T-helper 22 cell (primary cell): ENCODE results near the gene ACIN1.

Source experiments
- DNase-seq: peaks from one replicate; pipeline ENCODE4 v3.0.0-alpha.2; 2020; ENCODE audit warnings: low read depth

ACIN1 gene, protein sequence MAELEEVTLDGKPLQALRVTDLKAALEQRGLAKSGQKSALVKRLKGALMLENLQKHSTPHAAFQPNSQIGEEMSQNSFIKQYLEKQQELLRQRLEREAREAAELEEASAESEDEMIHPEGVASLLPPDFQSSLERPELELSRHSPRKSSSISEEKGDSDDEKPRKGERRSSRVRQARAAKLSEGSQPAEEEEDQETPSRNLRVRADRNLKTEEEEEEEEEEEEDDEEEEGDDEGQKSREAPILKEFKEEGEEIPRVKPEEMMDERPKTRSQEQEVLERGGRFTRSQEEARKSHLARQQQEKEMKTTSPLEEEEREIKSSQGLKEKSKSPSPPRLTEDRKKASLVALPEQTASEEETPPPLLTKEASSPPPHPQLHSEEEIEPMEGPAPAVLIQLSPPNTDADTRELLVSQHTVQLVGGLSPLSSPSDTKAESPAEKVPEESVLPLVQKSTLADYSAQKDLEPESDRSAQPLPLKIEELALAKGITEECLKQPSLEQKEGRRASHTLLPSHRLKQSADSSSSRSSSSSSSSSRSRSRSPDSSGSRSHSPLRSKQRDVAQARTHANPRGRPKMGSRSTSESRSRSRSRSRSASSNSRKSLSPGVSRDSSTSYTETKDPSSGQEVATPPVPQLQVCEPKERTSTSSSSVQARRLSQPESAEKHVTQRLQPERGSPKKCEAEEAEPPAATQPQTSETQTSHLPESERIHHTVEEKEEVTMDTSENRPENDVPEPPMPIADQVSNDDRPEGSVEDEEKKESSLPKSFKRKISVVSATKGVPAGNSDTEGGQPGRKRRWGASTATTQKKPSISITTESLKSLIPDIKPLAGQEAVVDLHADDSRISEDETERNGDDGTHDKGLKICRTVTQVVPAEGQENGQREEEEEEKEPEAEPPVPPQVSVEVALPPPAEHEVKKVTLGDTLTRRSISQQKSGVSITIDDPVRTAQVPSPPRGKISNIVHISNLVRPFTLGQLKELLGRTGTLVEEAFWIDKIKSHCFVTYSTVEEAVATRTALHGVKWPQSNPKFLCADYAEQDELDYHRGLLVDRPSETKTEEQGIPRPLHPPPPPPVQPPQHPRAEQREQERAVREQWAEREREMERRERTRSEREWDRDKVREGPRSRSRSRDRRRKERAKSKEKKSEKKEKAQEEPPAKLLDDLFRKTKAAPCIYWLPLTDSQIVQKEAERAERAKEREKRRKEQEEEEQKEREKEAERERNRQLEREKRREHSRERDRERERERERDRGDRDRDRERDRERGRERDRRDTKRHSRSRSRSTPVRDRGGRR

DNA sequence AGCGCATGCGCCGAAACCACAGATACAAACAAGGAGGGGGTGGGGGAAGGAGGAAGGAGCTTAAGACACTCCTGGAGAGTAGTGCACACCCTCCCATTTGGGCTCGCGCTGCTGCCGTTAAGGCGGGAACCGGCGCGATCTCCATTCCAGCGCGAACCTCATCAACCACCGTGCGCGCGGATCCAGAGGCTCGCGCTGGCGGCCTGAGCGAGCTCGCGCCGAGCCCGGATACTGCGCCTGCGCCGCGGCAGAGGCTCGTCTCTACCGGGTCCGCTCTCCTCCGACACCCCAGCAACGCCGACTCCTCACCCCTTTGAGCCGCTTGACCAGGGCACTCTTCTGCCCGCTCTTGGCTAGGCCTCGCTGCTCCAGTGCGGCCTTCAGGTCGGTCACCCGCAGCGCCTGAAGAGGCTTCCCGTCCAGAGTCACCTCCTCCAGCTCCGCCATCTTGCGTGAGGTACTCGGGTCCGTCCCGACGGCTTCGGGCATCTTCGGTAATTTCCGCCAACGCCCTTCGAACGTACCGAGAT lies at the start of gene ACIN1:
TSS of gene ACIN1 (minus strand) at position 471 of the 530 bp plus-strand sequence. CDS start at position 447, 24 bp downstream.
- peak; percentile 57 for DNase-seq

DNA sequence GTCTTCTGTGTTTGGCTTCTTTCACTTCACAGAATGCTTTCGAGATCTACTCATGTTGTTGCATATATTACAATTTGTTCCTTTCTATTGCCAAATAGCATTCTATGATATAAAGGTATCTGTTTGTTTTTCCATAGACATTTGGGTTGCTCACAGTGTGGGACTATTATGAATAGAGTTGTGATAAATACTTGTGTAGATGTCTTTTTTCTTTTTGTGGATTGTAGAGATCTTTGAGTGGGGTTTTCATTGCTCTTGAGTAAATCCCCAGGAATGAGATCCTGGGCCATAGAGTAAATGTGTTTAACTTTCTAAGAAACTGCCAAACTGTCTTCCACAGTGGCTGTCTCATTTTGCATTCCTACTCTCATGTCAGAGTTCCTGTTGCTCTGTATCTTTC lies 49.0 kb upstream of the ACIN1 start:
- no peak for DNase-seq

DNA sequence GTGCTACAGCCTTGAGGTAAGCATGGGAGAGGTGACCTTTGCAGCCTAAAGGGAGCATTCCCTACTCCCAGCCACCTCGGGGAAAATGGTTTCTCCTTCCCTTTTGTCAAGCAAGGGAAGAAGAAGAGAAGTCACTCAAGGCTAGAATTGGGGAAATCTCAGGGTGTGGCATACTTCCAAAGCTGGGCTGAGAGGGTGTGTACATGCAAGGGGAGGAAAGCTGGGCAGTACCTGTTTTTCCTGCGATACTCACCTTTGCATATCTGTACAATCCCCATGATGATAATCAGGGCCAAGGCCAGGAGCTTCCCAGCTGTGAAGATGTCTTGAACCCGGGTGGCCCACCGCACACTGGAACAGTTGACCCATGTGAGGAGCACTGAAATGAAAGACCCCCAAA lies 47.9 kb upstream of the ACIN1 start:
- no peak for DNase-seq

DNA sequence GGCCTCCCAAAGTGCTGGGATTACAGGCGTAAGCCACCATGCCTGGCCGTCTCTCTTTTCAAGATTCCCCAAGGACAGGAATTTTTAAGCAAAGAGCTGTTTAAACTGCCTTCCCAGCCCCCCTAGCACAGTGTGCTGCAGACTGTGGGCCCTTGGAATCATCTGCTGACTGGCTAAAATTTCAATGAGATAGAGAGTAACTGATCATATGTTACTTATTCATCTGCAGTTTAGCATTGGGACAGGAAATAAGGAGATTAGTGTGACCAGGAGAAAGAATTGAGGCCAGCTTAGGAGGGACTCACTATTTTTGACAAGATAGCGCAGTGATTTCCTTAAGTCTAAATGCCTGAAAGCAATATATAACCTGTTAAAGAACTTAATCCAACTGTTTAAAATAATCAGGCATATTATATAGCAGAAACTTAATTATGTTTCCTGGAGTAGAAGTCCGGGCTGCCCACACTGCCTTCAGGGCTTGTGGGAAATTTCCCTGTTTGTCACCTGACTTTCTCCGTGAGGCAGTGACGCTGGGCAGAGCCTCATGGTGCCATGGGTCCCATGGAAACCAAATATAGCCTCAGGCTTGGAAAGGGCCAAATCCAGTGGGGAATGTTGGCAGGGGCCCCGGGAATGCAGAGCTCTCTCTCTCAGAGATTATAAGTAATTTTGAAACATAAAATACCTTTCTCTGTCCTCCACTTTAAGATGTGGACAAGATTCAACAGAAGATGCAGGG lies 46.9 kb upstream of the ACIN1 start:
- DNase-seq: no peak

DNA sequence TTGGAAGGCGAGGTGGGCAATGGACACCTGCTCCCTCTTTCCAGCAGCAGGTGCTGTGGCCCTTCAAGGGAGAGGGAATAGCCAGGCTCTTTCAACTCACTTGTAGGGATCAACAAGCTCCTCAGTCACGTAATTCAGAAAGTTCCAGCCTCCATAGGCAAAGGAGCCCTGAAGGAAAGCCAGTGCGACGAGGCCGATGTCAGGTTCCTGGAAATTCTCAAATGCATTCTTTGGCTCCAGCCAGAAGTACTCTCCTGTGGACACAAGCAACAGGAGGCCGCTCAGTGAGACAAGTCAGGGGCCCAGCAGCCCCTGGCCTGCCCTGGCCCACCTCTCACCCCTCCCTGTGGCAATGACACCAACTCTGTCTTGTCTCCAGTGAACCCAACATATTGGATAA lies 45.4 kb upstream of the ACIN1 start:
- no peak for DNase-seq

DNA sequence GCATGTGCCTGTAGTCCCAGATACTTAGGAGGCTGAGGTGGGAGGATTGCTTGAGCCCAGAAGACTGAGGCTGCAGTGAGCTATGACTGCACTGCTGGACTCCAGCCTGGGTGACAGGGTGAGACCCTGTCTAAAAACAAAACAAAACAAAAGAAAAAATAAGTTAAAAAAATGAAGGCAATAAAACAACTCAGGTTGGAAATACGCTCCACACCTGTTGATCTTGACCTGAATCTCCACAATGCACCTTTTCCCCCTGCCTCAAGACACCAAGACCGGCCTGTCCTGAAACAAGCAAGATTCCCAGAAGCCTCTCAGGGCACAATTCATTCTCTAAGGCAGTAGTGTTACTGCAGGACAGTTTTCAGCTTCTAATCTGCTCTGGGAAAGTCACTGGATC lies 44.9 kb upstream of the ACIN1 start:
- no peak for DNase-seq

DNA sequence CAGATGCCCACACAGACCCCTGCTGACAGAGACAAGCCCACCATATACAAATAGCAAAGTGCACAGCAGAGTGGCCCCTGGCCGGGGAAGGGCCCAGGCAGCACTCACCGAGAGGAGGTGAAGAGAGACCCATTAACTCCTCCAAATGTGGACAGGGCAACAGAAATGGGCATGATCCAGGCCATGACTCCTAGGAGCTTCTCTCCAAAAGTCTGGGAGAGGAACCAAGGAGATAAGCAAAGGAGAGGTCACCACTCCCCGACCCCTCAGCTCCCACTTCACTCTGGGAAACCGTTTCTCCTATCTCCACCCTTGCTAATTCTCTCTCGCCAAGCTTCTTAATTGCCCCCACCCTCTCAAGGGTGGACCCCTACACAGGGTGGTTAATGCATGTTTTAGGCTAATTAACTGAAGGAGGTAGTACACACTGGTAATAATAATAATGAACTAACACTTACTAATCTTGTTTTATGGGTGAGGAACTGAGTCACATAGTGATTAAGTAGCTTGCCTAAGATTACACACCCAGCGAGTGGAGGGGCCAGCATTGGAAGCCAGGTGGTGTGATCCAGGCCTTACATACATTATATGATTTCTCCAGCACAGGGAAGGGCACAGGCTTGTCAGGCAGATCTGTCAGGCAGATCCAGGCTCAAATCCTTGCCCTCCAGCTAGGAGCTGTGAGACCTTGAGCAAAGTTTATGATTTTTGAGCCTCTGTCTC lies 43.0 kb upstream of the ACIN1 start:
- DNase-seq: no peak

DNA sequence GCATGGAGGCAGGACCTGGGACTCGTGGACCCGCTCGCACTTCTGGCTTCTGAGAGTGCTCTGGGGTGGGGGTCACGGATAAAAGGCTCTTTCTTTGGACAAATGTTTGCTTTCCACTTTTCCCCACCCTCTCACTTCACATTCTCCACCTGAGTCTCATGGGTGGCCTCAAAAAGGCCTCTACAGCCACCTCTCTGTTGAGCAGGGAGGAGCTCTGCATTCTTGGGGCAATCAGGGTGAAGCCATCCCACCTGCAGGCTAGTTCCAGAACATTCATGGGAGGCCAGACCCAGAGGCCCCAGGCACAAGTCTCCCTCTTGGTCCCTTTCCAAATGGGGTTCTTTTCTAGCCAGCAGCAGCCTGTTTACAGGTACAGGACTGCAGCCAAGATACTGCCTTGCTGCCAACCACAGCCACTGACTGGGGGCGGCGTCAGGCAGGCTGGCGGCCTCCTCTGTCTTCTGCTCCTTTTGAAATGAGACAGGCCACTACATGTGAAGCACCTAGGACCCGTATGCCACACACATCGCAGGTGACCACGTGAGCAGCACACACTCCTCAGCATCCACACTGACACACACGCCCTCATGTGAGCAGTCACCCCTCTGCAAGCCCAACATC lies 42.4 kb upstream of the ACIN1 start:
- DNase-seq: no peak

DNA sequence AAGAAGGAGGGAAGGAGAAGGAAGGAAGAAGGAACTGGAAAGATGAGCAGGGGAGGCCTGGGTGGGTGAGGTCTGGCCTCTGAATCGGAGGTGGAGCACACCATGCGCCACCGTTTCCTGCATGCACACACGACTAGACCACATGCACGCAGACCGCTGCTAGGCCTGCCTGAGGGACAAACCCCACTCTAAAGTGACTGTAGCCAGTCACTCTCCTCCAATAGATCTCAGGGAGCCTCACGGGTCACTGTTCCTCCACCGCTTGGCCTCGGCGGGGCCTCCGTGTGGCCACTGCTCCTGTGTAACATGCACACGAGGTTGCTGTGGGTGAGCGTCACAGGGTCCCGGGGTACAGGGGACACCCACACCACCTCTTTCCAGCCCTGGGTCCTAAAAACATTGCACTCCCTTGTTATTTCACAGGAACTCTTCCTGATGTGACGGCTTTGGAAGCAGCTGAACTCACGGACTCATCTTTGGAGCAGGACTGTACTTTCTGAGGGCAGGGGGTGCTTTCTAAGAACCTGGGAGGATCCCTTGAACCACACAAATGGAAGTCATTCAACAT lies 41.7 kb upstream of the ACIN1 start:
- DNase-seq: no peak

DNA sequence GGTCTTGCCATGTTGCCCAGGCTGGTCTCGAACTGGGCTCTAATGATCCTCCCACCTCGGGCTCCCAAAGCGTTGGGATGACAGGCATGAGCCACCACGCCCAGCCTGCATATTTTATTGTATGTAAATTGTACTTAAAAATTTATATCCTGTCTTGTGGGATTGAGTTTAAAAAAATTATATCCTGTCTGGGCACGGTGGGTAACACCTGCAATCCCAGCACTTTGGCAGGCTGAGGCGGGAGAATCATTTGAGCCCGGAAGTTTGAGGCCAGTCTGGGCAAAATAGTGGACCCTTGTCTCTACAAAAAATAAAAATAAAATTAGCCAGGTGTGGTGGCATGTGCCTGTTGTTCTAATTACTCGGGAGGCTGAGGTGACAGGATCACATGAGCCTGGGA lies 38.0 kb upstream of the ACIN1 start:
- DNase-seq: no peak

DNA sequence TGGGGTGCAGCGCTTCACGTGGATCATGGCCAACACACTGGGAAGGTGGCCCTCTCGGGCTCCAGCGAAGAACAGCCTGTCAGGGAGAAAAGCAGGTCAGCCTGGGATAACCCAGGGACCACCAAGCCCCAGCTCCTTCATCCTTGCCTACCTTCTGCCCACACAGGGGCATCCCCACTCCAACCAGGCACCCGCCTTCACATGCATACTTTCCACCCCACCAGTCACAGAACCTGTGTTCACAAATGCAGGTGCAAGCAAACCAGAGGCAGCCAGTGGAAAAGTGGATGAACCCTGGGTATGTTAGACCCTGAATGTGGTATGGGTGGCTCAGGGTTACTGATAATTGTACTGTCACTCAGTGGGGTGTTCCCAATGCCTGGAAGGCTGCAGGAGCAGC lies 36.5 kb upstream of the ACIN1 start:
- DNase-seq: no peak

DNA sequence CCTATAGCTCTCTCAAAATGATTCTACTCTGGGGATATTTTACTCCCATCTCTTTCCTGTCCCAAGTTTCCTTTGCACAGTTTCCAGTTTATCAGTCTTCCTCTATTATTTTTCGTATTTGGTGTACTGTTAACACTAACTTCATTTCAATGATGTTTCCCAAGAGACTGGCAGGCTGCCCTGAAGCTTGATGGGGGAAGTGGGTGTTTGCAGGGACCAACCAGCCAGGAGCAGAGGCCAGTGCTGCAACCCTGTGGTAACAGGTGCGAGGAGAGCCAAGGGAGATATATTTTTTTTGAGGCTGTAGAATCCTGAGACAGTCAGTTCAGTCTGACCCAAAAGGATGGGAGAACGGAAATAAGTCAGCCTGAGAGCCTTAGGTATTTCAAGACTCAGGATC lies 35.9 kb upstream of the ACIN1 start:
- no peak for DNase-seq

DNA sequence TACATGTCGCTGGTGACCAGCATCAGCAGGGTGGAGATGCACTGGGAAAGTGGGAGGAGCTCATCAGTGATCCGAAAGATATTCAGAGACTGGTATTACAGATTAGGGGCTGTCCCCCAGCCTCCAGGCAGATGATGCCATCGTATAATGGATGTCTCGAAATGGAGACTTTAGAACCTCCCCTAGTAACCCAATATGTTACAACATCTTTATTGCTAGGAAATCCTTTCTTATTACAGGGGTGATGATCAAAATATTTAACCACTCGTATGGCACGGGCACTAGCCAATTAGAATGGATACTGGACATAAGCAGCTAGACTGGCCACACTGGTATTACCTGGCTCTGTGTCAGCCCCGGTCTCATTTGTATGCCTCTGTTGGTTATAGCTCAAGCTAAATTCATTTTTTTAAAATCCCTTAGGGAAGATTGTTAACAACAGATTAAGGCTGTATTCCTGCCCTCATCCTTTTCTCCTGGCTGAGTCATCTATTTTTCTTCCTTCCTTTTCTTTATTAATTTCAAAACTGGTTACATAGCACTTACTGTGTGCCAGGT lies 34.9 kb upstream of the ACIN1 start:
- no peak for DNase-seq

DNA sequence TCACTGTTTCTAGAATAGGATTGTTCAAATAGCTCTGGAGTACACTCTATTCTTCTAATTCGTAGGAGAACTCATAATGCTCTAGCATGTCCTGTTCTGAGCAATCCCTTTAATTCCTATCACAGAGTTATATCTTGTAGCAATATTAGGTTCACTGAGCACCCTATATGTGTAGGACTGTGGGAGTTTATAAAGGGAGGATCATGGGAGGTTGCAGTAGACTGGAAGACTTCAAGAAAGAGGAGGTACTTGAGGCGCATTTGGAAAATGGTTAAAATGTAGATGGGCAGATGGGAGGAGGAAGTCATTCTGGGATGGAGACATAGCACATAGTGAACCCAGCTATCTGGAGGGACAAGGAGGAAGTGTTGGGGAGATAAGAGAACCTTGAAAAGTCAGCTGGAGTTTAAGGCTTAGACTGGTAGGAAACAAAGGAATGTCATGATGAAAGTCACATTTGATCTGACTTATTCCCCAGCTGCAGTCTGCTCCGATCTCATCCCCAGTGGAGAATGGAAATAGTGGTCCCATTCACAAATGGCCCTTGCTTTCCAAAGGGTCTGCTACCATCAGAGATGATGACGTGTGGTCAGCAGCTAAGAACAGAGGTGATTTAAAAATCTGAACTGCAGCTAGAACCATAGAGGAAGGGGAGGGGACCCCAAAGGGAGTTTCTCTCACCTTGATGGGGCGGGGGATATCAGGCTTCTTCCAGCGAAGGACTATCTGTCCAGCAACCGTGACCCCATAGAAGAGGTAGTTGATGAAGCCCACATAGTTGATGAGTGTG lies 34.2 kb upstream of the ACIN1 start:
- DNase-seq: no peak

DNA sequence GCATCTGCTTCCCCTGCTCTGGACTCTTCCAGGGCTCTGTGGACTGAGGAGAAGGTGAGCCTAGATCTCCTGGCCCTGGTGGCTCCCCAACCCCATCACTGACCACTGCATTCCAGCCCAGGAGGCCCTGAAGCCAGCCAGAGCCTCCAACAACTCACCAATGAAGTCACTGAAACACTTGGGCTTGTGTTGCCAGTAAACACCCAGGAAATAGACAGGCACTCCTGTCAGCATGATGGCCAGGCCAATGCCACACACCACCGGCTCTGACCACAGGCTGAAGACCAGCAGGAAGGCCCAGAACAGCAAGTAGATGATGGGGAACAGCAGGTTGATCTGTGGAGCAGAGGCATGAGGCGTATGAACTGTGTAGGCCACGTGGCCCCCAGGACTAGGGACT lies 32.9 kb upstream of the ACIN1 start:
- no peak for DNase-seq

DNA sequence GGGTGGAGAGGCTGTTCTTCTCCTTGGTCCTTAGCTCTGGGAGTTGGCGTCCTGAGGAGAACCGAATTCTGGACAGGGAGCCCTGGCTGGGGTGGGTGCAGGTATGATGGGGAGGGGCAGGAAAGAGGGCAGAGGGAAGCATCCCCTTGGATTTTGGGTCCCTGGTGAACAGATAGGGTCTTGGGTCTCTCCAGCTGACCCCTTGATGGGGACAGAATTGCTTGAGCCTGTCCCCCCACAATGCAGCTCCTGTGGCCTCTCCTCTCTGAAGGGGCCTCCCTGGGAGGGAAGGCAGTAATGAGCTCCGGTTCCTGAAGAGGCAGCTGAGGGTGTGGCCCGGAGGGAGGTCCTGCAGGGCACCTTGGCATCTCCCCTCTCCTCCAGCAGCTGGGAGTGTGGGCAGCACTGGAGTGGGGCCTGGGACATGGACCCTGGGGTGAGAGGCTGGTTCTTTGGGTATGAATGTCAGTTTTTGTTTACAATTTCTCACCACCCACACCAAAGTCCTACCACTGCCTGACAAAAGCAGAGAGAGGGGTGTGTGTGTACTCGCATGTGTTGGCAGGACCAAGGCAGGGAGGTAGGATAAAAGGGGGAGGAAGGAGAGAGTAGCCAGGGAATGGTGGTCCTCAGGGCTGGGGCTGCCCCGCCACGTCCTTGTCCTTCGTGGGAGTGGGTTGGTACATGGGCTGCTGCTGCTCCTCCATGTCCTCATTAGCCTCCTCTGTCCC lies 31.8 kb upstream of the ACIN1 start:
- no peak for DNase-seq

DNA sequence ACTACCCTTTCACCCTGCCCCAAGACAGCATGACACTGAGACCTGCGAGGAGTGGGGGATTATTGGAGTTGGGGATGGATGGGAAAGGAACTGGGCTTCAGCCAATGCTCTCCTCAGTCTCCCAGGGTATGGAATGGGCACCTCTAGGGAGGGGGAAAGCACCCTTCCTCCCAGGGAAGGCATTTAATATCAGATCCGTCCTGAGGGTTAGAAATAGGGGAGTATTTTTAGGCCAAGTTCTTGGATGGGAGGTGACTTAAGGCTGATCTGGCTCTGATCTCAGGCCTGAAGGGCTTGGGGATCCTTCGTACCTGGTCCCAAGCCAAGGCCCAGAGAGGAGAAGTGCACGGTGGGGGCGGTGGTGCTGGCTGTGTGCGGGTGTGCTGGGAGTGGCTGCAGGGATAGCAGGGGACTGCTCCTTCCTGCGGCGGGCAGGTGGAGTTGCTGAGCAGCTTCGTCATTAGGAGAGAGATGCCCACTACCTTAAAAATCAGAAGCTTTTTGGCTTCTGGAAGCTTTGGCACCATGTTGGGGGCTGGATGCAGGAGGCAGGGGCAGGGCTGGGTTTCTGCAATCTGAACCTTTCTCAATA lies 31.1 kb upstream of the ACIN1 start:
- DNase-seq: no peak

DNA sequence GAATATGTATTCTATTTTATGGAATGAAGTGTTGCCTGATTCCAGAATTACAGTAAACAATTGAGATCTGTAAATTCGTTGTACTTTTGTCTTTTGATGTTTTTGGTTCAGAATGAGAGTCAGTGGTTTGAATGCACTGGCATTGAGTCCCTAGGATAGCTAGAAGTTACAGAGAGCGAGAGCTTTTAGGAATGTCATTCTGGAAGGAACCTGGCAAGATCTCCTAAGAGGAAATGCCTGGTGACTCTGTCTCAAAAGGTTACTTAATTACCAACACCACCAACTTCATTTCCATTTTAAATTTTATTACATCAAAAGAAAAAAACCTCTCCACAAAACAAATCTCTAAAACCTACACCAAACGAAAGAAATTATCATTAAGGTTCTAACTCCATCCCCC lies 30.1 kb upstream of the ACIN1 start:
- no peak for DNase-seq
